Measurements from ENCODE around the gene MYO5A.
"Not testable (repeated sequence)": the region's sequence is repeated elsewhere in the genome, so short reads cannot be mapped to it uniquely, and the experiment has no call there.

MYO5A gene

GRCh38 chr15:52505151-52505550 lies 23.5 kb downstream of the MYO5A start:
- no peak for DNase-seq (ENCODE audit: low read depth, low spot score)

GRCh38 chr15:52503788-52504496 lies 24.7 kb downstream of the MYO5A start:
- no peak for DNase-seq (ENCODE audit: low read depth, low spot score)

- no peak for DNase-seq (ENCODE audit: low read depth, low spot score)
Measured at GRCh38 chr15:52502608-52503007, 26.1 kb downstream of the MYO5A start.

GRCh38 chr15:52499506-52499905 lies 29.2 kb downstream of the MYO5A start:
- no peak for DNase-seq (ENCODE audit: low read depth, low spot score)

- DNase-seq (ENCODE audit: low read depth, low spot score), result no peak
Measured at GRCh38 chr15:52498706-52499105, 30.0 kb downstream of the MYO5A start.

GRCh38 chr15:52496776-52497470 lies 31.8 kb downstream of the MYO5A start:
- no peak for DNase-seq (ENCODE audit: low read depth, low spot score)

GRCh38 chr15:52496175-52496574 lies 32.5 kb downstream of the MYO5A start:
- no peak for DNase-seq (ENCODE audit: low read depth, low spot score)

- no peak for DNase-seq (ENCODE audit: low read depth, low spot score)
Measured at GRCh38 chr15:52495125-52495524, 33.6 kb downstream of the MYO5A start.

- DNase-seq (ENCODE audit: low read depth, low spot score), result no peak
Measured at GRCh38 chr15:52493968-52494367, 34.7 kb downstream of the MYO5A start.

- DNase-seq (ENCODE audit: low read depth, low spot score), result no peak
Measured at GRCh38 chr15:52492132-52492531, 36.5 kb downstream of the MYO5A start.

GRCh38 chr15:52491472-52491871 lies 37.2 kb downstream of the MYO5A start:
- no peak for DNase-seq (ENCODE audit: low read depth, low spot score)

- not testable (repeated sequence) for DNase-seq (ENCODE audit: low read depth, low spot score)
Measured at GRCh38 chr15:52489430-52489829, 39.2 kb downstream of the MYO5A start.

GRCh38 chr15:52488830-52489229 lies 39.9 kb downstream of the MYO5A start:
- DNase-seq (ENCODE audit: low read depth, low spot score), result no peak

GRCh38 chr15:52486003-52486996 lies 42.4 kb downstream of the MYO5A start:
- DNase-seq (ENCODE audit: low read depth, low spot score), result no peak

GRCh38 chr15:52485290-52485689 lies 43.4 kb downstream of the MYO5A start:
- no peak for DNase-seq (ENCODE audit: low read depth, low spot score)

GRCh38 chr15:52483707-52484106 lies 45.0 kb downstream of the MYO5A start:
- DNase-seq (ENCODE audit: low read depth, low spot score), result no peak

- no peak for DNase-seq (ENCODE audit: low read depth, low spot score)
Measured at GRCh38 chr15:52481915-52482314, 46.8 kb downstream of the MYO5A start.

- DNase-seq (ENCODE audit: low read depth, low spot score), result no peak
Measured at GRCh38 chr15:52480990-52481389, 47.7 kb downstream of the MYO5A start.

GRCh38 chr15:52466716-52467115 lies 62.0 kb downstream of the MYO5A start:
- no peak for DNase-seq (ENCODE audit: low read depth, low spot score)

- no peak for DNase-seq (ENCODE audit: low read depth, low spot score)
Measured at GRCh38 chr15:52466134-52466701, 62.5 kb downstream of the MYO5A start.

- no peak for DNase-seq (ENCODE audit: low read depth, low spot score)
Measured at GRCh38 chr15:52464478-52464877, 64.2 kb downstream of the MYO5A start.

- DNase-seq (ENCODE audit: low read depth, low spot score), result no peak
Measured at GRCh38 chr15:52464040-52464439, 64.6 kb downstream of the MYO5A start.
